A549 (cell line): ENCODE measurements around the gene TTF1.

Experiments
- BCL3 ChIP-seq: fragments of >200 bp; sonication (Bioruptor Twin); formaldehyde crosslinking; IDR thresholded peaks from 3 replicates; pipeline ENCODE4 v1.6.1; 2016
- BHLHE40 ChIP-seq: IDR thresholded peaks from 2 replicates; pipeline ENCODE4 v1.6.1; 2012; ENCODE audit warnings: low read depth, low read length, inconsistent platforms
- CBX8 ChIP-seq: fragments of 200-600 bp; sonication (generic); IDR thresholded peaks from 2 replicates; pipeline ENCODE4 v1.6.1; 2016
- CHD4 ChIP-seq: fragments of 200-600 bp; sonication (generic); IDR thresholded peaks from 2 replicates; pipeline ENCODE4 v1.6.1; 2016; ENCODE audit warnings: antibody characterized with exemption, mild to moderate bottlenecking, borderline replicate concordance
- CTCF ChIP-seq: fragments of >200 bp; sonication (Bioruptor Twin); formaldehyde crosslinking; IDR thresholded peaks from 3 replicates; pipeline ENCODE4 v1.5.1; 2016
- EP300 ChIP-seq, 2 experiments: fragments of >200 bp; sonication (Bioruptor Twin); formaldehyde crosslinking; IDR thresholded peaks; 2 replicates in 1 of 2; 3 replicates in 1 of 2; pipeline ENCODE4 v1.6.1; 2016 to 2017
- HMGXB4 ChIP-seq: fragments of 250-450 bp; sonication (Bioruptor Pico); IDR thresholded peaks from 2 replicates; pipeline ENCODE4 v1.5.0; 2021; ENCODE audit warnings: mild to moderate bottlenecking, moderate library complexity, borderline replicate concordance
- JUNB ChIP-seq: fragments of >200 bp; sonication (Bioruptor Twin); formaldehyde crosslinking; IDR thresholded peaks from 2 replicates; pipeline ENCODE4 v1.6.1; 2016
- MAX ChIP-seq: IDR thresholded peaks from 2 replicates; pipeline ENCODE4 v1.6.1; 2012
- MAZ ChIP-seq: fragments of 150-350 bp; IDR thresholded peaks from 2 replicates; pipeline ENCODE4 v1.6.1; 2014; ENCODE audit warnings: antibody characterized with exemption, low read depth, low read length, borderline replicate concordance
- NR3C1 ChIP-seq: fragments of >200 bp; sonication (Bioruptor Twin); formaldehyde crosslinking; IDR thresholded peaks from 3 replicates; pipeline ENCODE4 v1.6.1; 2017
- POLR2A ChIP-seq: IDR thresholded peaks from 2 replicates; pipeline ENCODE4 v1.6.1; 2012; ENCODE audit warnings: mild to moderate bottlenecking, low read length
- RAD21 ChIP-seq, 2 experiments: fragments of >200 bp in 1 of 2; sonication (Bioruptor Twin) in 1 of 2; formaldehyde crosslinking in 1 of 2; IDR thresholded peaks in 1 of 2; conservative IDR thresholded peaks in 1 of 2; 2 replicates in 1 of 2; 3 replicates in 1 of 2; pipeline ENCODE4 v1.6.1; 2012 to 2018; ENCODE audit warnings: inconsistent platforms in 1 of 2
- TFCP2L1 ChIP-seq: fragments of 250-450 bp; sonication (Bioruptor Pico); IDR thresholded peaks from 2 replicates; pipeline ENCODE4 v1.5.0; 2021; ENCODE audit warnings: mild to moderate bottlenecking

- TF ChIP-seq BHLHE40 = no peak
- TF ChIP-seq CTCF = no peak
- no peak for TF ChIP-seq MAZ
- no peak for TF ChIP-seq RAD21 (conservative IDR thresholded peaks at IDR 0.05 in 1 of 2, IDR thresholded peaks at IDR 0.05 in 1 of 2)
- no peak for TF ChIP-seq EP300 (IDR thresholded peaks at IDR 0.05)
- no peak for TF ChIP-seq POLR2A
- no peak for TF ChIP-seq NR3C1
- no peak for TF ChIP-seq CBX8
- no peak for TF ChIP-seq BCL3
- no peak for TF ChIP-seq JUNB
- TF ChIP-seq CHD4 = no peak
- no peak for TF ChIP-seq TFCP2L1 (CRISPR knock-in tag)
- no peak for TF ChIP-seq MAX
- no peak for TF ChIP-seq HMGXB4 (CRISPR knock-in tag)
Measured at GRCh38 chr9:132422574-132422973, 15.9 kb upstream of the TTF1 start.
